HG03432 (cell line): ENCODE results near the gene TAS2R38.

Experiments used
- ATAC-seq: cut with Tn5 transposase; IDR thresholded peaks from one replicate; pipeline ENCODE4 v1.9.1; 2021; ENCODE audit warnings: mild to moderate bottlenecking, moderate library complexity; ENCODE audit not compliant: unreplicated experiment

TAS2R38 gene

GRCh38 chr7:141976524-141977245 is 3.1 kb upstream of the TAS2R38 start:
- no peak for ATAC-seq

GRCh38 chr7:141975806-141976523 is 2.4 kb upstream of the TAS2R38 start:
- ATAC-seq, result peak; percentile 81

- no peak for ATAC-seq
These were observed 1.3 kb upstream of the TAS2R38 start for GRCh38 chr7:141974831-141975230.

GRCh38 chr7:141960687-141961422 is 12.7 kb downstream of the TAS2R38 start:
- peak; percentile 85 for ATAC-seq

- no peak for ATAC-seq
These were observed 17.5 kb downstream of the TAS2R38 start for GRCh38 chr7:141956084-141956483.

GRCh38 chr7:141954334-141954733 is 19.2 kb downstream of the TAS2R38 start:
- no peak for ATAC-seq

- ATAC-seq, result no peak
These were observed 21.1 kb downstream of the TAS2R38 start for GRCh38 chr7:141952461-141952860.

GRCh38 chr7:141950806-141951205 is 22.8 kb downstream of the TAS2R38 start:
- ATAC-seq, result no peak

GRCh38 chr7:141949911-141950310 is 23.7 kb downstream of the TAS2R38 start:
- ATAC-seq, result no peak

GRCh38 chr7:141949451-141949850 is 24.1 kb downstream of the TAS2R38 start:
- no peak for ATAC-seq

- no peak for ATAC-seq
These were observed 24.6 kb downstream of the TAS2R38 start for GRCh38 chr7:141949021-141949420.

- ATAC-seq, result no peak
These were observed 26.8 kb downstream of the TAS2R38 start, which contains the start of gene CLEC5A for GRCh38 chr7:141946796-141947195. TSS of gene CLEC5A (minus strand) at chr7:141946974. CDS start at chr7:141946292, 682 bp downstream.

- no peak for ATAC-seq
These were observed 28.2 kb downstream of the TAS2R38 start for GRCh38 chr7:141945356-141945755.

GRCh38 chr7:141944811-141945210 is 28.8 kb downstream of the TAS2R38 start:
- no peak for ATAC-seq

GRCh38 chr7:141943846-141944245 is 29.7 kb downstream of the TAS2R38 start:
- no peak for ATAC-seq

- no peak for ATAC-seq
These were observed 32.5 kb downstream of the TAS2R38 start for GRCh38 chr7:141941075-141941474.

GRCh38 chr7:141930211-141930610 is 43.4 kb downstream of the TAS2R38 start:
- no peak for ATAC-seq

- no peak for ATAC-seq
These were observed 44.8 kb downstream of the TAS2R38 start for GRCh38 chr7:141928845-141929195.

GRCh38 chr7:141928146-141928844 is 45.3 kb downstream of the TAS2R38 start:
- ATAC-seq, result no peak
